Keratinocyte (primary cell): ENCODE measurements around the gene GOLGA2. TPM values are rescaled to one million over a fixed set of nuclear protein-coding genes. Genes with fewer than 3 reads are reported as not detected.

Experiments
- DNase-seq: peaks from one replicate; pipeline ENCODE4 v3.0.0-alpha.2; 2011; ENCODE audit warnings: low read depth, missing footprints, low spot score
- FAIRE-seq: peaks from 2 replicates; lab custom pipeline; 2011; peaks lifted over from hg19 to GRCh38; lab: Jason Lieb, UNC
- H2AFZ ChIP-seq: 2 replicates; pipeline ENCODE4 v1.6.0; 2012; ENCODE audit warnings: low read length, control low read depth, inconsistent platforms; ENCODE audit not compliant: control insufficient read depth
- H3K27ac ChIP-seq: 2 replicates; pipeline ENCODE4 v1.5.1; 2011; ENCODE audit warnings: low read length; ENCODE audit not compliant: control insufficient read depth, insufficient read depth
- H3K27me3 ChIP-seq: 3 replicates; pipeline ENCODE4 v1.6.0; 2011; ENCODE audit warnings: low read length; ENCODE audit not compliant: control insufficient read depth, insufficient read depth; ENCODE audit errors: extremely low read depth
- H3K36me3 ChIP-seq, 2 experiments: 2 replicates in 1 of 2; 3 replicates in 1 of 2; pipeline ENCODE4 v1.5.1; 2011; ENCODE audit warnings: low read length in 2 of 2, mild to moderate bottlenecking in 1 of 2; ENCODE audit not compliant: control insufficient read depth in 2 of 2, insufficient read depth in 2 of 2; ENCODE audit errors: extremely low read depth in 1 of 2
- H3K4me1 ChIP-seq: 3 replicates; pipeline ENCODE4 v1.5.1; 2011; ENCODE audit warnings: low read length; ENCODE audit not compliant: control insufficient read depth, insufficient read depth; ENCODE audit errors: extremely low read depth
- H3K4me2 ChIP-seq: 3 replicates; pipeline ENCODE4 v1.6.0; 2011; ENCODE audit warnings: low read depth, low read length; ENCODE audit not compliant: control insufficient read depth, insufficient read depth; ENCODE audit errors: extremely low read depth
- H3K4me3 ChIP-seq, 3 experiments: fragments of 200-600 bp in 1 of 3; sonication (generic) in 1 of 3; 2 replicates in 2 of 3; 3 replicates in 1 of 3; pipeline ENCODE4 v1.5.1; 2011 to 2016; ENCODE audit warnings: low read length in 3 of 3, mild to moderate bottlenecking in 3 of 3, control low read depth in 2 of 3, inconsistent platforms in 1 of 3, low read depth in 1 of 3, mixed read lengths in 1 of 3, mixed run types in 1 of 3, moderate library complexity in 1 of 3; ENCODE audit not compliant: control insufficient read depth in 2 of 3, insufficient read depth in 2 of 3; ENCODE audit errors: extremely low read depth in 1 of 3
- H3K79me2 ChIP-seq: 2 replicates; pipeline ENCODE4 v1.6.0; 2012; ENCODE audit warnings: low read length; ENCODE audit not compliant: control insufficient read depth, insufficient read depth
- H3K9ac ChIP-seq: 3 replicates; pipeline ENCODE4 v1.6.0; 2011; ENCODE audit warnings: low read length; ENCODE audit not compliant: control insufficient read depth, insufficient read depth; ENCODE audit errors: extremely low read depth
- H3K9me1 ChIP-seq: 3 replicates; pipeline ENCODE4 v1.6.0; 2011; ENCODE audit warnings: low read length; ENCODE audit not compliant: control insufficient read depth, insufficient read depth; ENCODE audit errors: extremely low read depth
- H3K9me3 ChIP-seq: 2 replicates; pipeline ENCODE4 v1.5.1; 2012; ENCODE audit warnings: low read depth, low read length; ENCODE audit not compliant: control insufficient read depth
- H4K20me1 ChIP-seq: 3 replicates; pipeline ENCODE4 v1.6.0; 2011; ENCODE audit warnings: low read length; ENCODE audit not compliant: control insufficient read depth, insufficient read depth; ENCODE audit errors: extremely low read depth
- CTCF ChIP-seq, 3 experiments: IDR thresholded peaks in 1 of 3; conservative IDR thresholded peaks in 1 of 3; optimal IDR thresholded peaks in 1 of 3; 2 replicates in 2 of 3; 3 replicates in 1 of 3; pipeline versions ENCODE3 to v1.5.1; 2011; ENCODE audit warnings: low read length in 3 of 3, mild to moderate bottlenecking in 3 of 3, moderate library complexity in 2 of 3, control low read depth in 1 of 3, inconsistent platforms in 1 of 3; ENCODE audit not compliant: insufficient read depth in 2 of 3; ENCODE audit errors: extremely low read depth in 1 of 3
- EZH2 ChIP-seq: IDR thresholded peaks from one replicate; pipeline ENCODE4 v1.6.1; 2012; ENCODE audit warnings: inconsistent platforms, mild to moderate bottlenecking, low read length, moderate library complexity
- dilution Hi-C: fragments of 300-500 bp; cut with MboI; formaldehyde crosslinking; loops from one replicate; pipeline ENCODE4 v1.7.0; 2020; ENCODE audit warnings: low sequenced_read_pairs; ENCODE audit not compliant: extremely low pct_ligation_motif_present
- polyA plus RNA-seq, 5 experiments: library from polyadenylated mRNA; depleted of rRNA in 3 of 5; stranded (reverse) in 3 of 5; stranded (forward) in 1 of 5; unstranded in 1 of 5; fragments of >200 nt; gene quantifications; 1 replicate in 1 of 5; 2 replicates in 3 of 5; 3 replicates in 1 of 5; pipeline versions ENCODE4 v1.2.1 to v1.2.3, GENCODE V29; 2011 to 2012; ENCODE audit warnings: missing spikeins in 2 of 5, low read depth in 1 of 5, low replicate concordance in 1 of 5

GOLGA2 gene
- polyA plus RNA-seq, 1 donor (not counting 4 experiments of a cell fraction or from before 2014, with no cell fraction given): 41.6 TPM

GRCh38 chr9:128216781-128217553 is 58.8 kb downstream of the GOLGA2 start:
- Histone ChIP-seq H3K27ac (no peak overlapping the region), H3K4me2 (no peak overlapping the region)
- FAIRE-seq: no peak

GRCh38 chr9:128215491-128216409 is 60.1 kb downstream of the GOLGA2 start:
- Histone ChIP-seq H3K4me3 (no peak overlapping the region), H3K9me3 (no peaks in the 10 kb centered on the region), H3K4me1 (peaks cover 13% of the 10 kb centered on the region), H4K20me1 (no peaks in the 10 kb centered on the region), H2AFZ (no peak overlapping the region), H3K4me2 (no peak overlapping the region), H3K9ac (no peak overlapping the region), H3K79me2 (no peaks in the 10 kb centered on the region), H3K27me3 (peaks cover 10% of the 10 kb centered on the region), H3K9me1 (no peaks in the 10 kb centered on the region), H3K36me3 (no peaks in the 10 kb centered on the region), H3K27ac (no peak overlapping the region)
- FAIRE-seq (no peak), DNase-seq (no peak)
- no peak for TF ChIP-seq CTCF (optimal IDR thresholded peaks at IDR 0.05 in 1 of 3, IDR thresholded peaks at IDR 0.05 in 1 of 3, conservative IDR thresholded peaks at IDR 0.05 in 1 of 3; ENCODE audit: extremely low read depth in 1 of 3, insufficient read depth in 2 of 3, low read length in 3 of 3)
- TF ChIP-seq EZH2: no peak
- dilution Hi-C loops: no loop called here

More at GRCh38 chr9:128216781-128217553, 58.8 kb downstream of the GOLGA2 start:
- TF ChIP-seq CTCF (optimal IDR thresholded peaks at IDR 0.05 in 1 of 3, IDR thresholded peaks at IDR 0.05 in 1 of 3, conservative IDR thresholded peaks at IDR 0.05 in 1 of 3; ENCODE audit: extremely low read depth in 1 of 3, insufficient read depth in 2 of 3, low read length in 3 of 3): no peak
- no peak for TF ChIP-seq EZH2
- Histone ChIP-seq H3K9ac (no peak overlapping the region), H2AFZ (no peak overlapping the region), H3K9me3 (no peaks in the 10 kb centered on the region), H3K4me3 (no peak overlapping the region), H3K36me3 (no peaks in the 10 kb centered on the region), H3K4me1 (peaks cover 10% of the 10 kb centered on the region), H3K79me2 (no peaks in the 10 kb centered on the region), H3K27me3 (peaks cover 7% of the 10 kb centered on the region), H4K20me1 (no peaks in the 10 kb centered on the region), H3K9me1 (no peaks in the 10 kb centered on the region)
- DNase-seq: no peak
- dilution Hi-C loops: no loop called here
